Gastroesophageal sphincter (tissue), 4 donors: ENCODE results near the gene SMTNL2. TPM values are rescaled to one million over a fixed set of nuclear protein-coding genes. Genes with fewer than 3 reads are reported as not detected.

Experiments
- ATAC-seq: fragments of 150-250 bp; one replicate; pipeline ENCODE4 v1.9.1; 2016; ENCODE audit warnings: mild to moderate bottlenecking, moderate library complexity
- H3K27ac ChIP-seq, 4 donors: fragments of 200-600 bp; sonication (generic) in 3 of 4; 1 replicate in 3 of 4; 2 replicates in 1 of 4; pipeline ENCODE4 v1.5.1; 2016 to 2019
- H3K27me3 ChIP-seq: fragments of 200-600 bp; sonication (generic); one replicate; pipeline ENCODE4 v1.5.1; 2019
- H3K36me3 ChIP-seq, 2 donors: fragments of 200-600 bp; sonication (generic); one replicate each; pipeline ENCODE4 v1.5.1; 2019; ENCODE audit warnings: control low read depth in 1 of 2
- H3K4me1 ChIP-seq, 3 donors: fragments of 200-600 bp; sonication (generic); 1 replicate in 2 of 3; 2 replicates in 1 of 3; pipeline ENCODE4 v1.5.1; 2016 to 2019; ENCODE audit warnings: control low read depth in 2 of 3
- H3K4me3 ChIP-seq, 2 donors: fragments of 200-600 bp; sonication (generic); one replicate each; pipeline ENCODE4 v1.5.1; 2019; ENCODE audit warnings: mild to moderate bottlenecking in 1 of 2, moderate library complexity in 1 of 2
- H3K9me3 ChIP-seq, 3 donors: fragments of 200-600 bp; sonication (generic); one replicate each; pipeline ENCODE4 v1.5.1; 2017 to 2019; ENCODE audit warnings: control low read depth in 2 of 3
- CTCF ChIP-seq, 4 experiments: fragments of 200-600 bp in 2 of 4; fragments of 450-650 bp in 2 of 4; sonication (generic) in 1 of 4; IDR thresholded peaks; one replicate each; pipeline ENCODE4 v1.5.1; 2017 to 2019; ENCODE audit warnings: antibody characterized with exemption in 4 of 4, mild to moderate bottlenecking in 2 of 4, moderate library complexity in 2 of 4
- EP300 ChIP-seq: sonication (generic); formaldehyde crosslinking; IDR thresholded peaks from one replicate; pipeline ENCODE4 v1.6.1; 2017; ENCODE audit warnings: antibody characterized with exemption, mild to moderate bottlenecking
- POLR2A ChIP-seq, 2 donors: fragments of 450-650 bp; IDR thresholded peaks; one replicate each; pipeline ENCODE4 v1.6.1; 2017; ENCODE audit warnings: antibody characterized with exemption in 2 of 2, mild to moderate bottlenecking in 2 of 2, moderate library complexity in 1 of 2
- POLR2AphosphoS5 ChIP-seq: sonication (generic); formaldehyde crosslinking; IDR thresholded peaks from one replicate; pipeline ENCODE4 v1.6.1; 2017; ENCODE audit warnings: antibody characterized with exemption
- WGBS, 2 donors: methylation state at CpG; one replicate each; pipeline ENCODE4 v1.1.5; 2018; ENCODE audit warnings: low coverage in 1 of 2; 5-methylcytosine and 5-hydroxymethylcytosine counted together
- total RNA-seq, 4 donors: library from RNA; depleted of rRNA; stranded (reverse); fragments of >200 nt; gene quantifications; one replicate each; pipeline ENCODE4 v1.1.0, GENCODE V29; 2016

Gene SMTNL2
- total RNA-seq, 4 donors from 2014 or later: 2.0 to 5.2 (median 3.7) TPM

GRCh38 chr17:4539576-4540223 is 44.6 kb upstream of the SMTNL2 start:
- ATAC-seq: no peak
- WGBS, 2 donors: 93% methylated on average over 3 of the region's 26 CpGs; no CpG with 5 or more reads in 1 of the 2 donors
- peak overlapping the region in 2 of 4 donors; percentile 4 to 56 for H3K27ac ChIP-seq

DNA sequence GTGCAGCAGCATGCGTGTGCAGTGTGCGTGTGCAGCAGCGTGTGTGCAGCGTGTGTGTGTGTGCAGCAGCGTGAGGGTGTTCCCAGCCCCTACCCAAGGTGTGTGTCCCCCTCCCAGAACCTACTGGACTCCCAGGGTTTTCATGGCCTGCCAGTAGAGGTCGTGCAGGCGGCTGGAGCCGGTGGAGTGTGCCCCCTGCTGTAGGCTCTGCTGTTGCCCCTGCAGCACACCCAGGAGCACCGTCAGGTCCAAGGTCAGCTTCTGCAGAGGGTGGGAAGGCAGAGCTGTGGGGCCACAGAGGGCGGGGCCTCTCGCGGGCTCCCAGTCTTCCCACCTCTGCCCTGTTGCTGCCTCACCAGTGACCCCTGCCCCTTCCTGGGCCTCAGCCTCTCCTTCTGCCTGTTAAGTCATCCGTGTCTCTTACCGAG is 44.1 kb upstream of the SMTNL2 start:
- ATAC-seq: no peak
- H3K27ac ChIP-seq: peak overlapping the region in 3 of 4 donors; percentile 29 to 56 (median 51)

More at GRCh38 chr17:4539576-4540223, 44.6 kb upstream of the SMTNL2 start:
- no peak for TF ChIP-seq POLR2A (IDR thresholded peaks at IDR 0.05)
- TF ChIP-seq POLR2AphosphoS5: no peak
- no peak for TF ChIP-seq EP300
- TF ChIP-seq CTCF (IDR thresholded peaks at IDR 0.05): no peak
- Histone ChIP-seq H3K4me3 (peak overlapping the region in 1 of 2 donors; percentile 14), H3K4me1 (peaks cover 0 to 71% (median 32%) of the 10 kb centered on the region in 3 donors), H3K27me3 (peaks cover 12% of the 10 kb centered on the region), H3K9me3 (no peaks in the 10 kb centered on the region), H3K36me3 (peaks cover 0 to 74% of the 10 kb centered on the region in 2 donors)

DNA sequence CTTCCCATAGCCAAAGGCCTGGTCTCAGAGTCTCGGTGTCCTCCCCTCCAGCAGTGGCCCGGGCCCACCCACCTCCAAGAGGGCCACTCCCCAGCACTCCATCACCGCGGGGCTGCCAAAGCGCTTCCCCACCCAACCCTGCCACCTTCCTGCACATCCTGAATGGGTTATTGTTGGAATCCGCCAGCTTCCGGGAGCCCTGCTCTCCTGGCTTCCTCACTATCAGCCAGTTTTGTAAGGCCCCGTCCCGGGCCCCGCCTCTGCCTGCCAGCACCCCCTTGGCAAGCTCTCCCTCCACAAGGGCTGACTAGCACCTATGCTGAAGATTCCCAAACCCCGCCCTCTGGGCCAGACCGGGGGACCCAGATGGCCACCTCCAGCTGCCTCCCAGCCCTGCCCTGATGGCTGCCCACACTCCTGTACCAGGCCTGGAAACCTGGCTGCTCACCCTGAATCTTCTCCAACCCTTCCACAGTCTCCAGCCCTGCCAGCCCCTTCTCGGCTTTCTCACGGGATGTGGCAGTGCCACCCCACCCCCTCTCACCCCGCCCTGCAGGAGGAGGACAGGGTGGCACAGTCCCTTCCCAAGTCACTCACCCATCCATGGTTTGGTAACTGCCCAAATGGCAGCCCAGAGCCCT is 43.5 kb upstream of the SMTNL2 start:
- no peaks in the 10 kb centered on the region for H3K9me3 ChIP-seq
- no peak for ATAC-seq
- peak overlapping the region in 1 of 2 donors; percentile 14 for H3K4me3 ChIP-seq
- H3K27ac ChIP-seq: peak overlapping the region in 3 of 4 donors; percentile 29 to 56 (median 51)
- peaks cover 0 to 60% (median 30%) of the 10 kb centered on the region in 3 donors for H3K4me1 ChIP-seq
- H3K27me3 ChIP-seq: peaks cover 3% of the 10 kb centered on the region
- TF ChIP-seq POLR2AphosphoS5: no peak
- no peak for TF ChIP-seq CTCF (IDR thresholded peaks at IDR 0.05)
- TF ChIP-seq POLR2A (IDR thresholded peaks at IDR 0.05): no peak
- no peak for TF ChIP-seq EP300
- peaks cover 0 to 85% of the 10 kb centered on the region in 2 donors for H3K36me3 ChIP-seq
- 50 to 81% methylated on average over 2 to 4 of the region's 15 CpGs for WGBS, 2 donors

More for the DNA sequence above, 44.1 kb upstream of the SMTNL2 start:
- no peak for TF ChIP-seq CTCF (IDR thresholded peaks at IDR 0.05)
- TF ChIP-seq POLR2A (IDR thresholded peaks at IDR 0.05): no peak
- TF ChIP-seq EP300: no peak
- TF ChIP-seq POLR2AphosphoS5: no peak
- H3K9me3 ChIP-seq: no peaks in the 10 kb centered on the region
- peaks cover 0 to 66% (median 32%) of the 10 kb centered on the region in 3 donors for H3K4me1 ChIP-seq
- H3K4me3 ChIP-seq: peak overlapping the region in 1 of 2 donors; percentile 14
- H3K27me3 ChIP-seq: peaks cover 7% of the 10 kb centered on the region
- H3K36me3 ChIP-seq: peaks cover 0 to 79% of the 10 kb centered on the region in 2 donors
- no CpG with 5 or more reads among the region's 14 CpGs for WGBS, 2 donors

GRCh38 chr17:4541328-4542002 is 42.9 kb upstream of the SMTNL2 start:
- Histone ChIP-seq H3K4me1 (peaks cover 0 to 53% (median 24%) of the 10 kb centered on the region in 3 donors), H3K9me3 (no peaks in the 10 kb centered on the region), H3K36me3 (peaks cover 0 to 92% of the 10 kb centered on the region in 2 donors), H3K27ac (peak overlapping the region in 3 of 4 donors; percentile 29 to 56 (median 51)), H3K27me3 (no peaks in the 10 kb centered on the region), H3K4me3 (peak overlapping the region in 1 of 2 donors; percentile 14)
- ATAC-seq: no peak
- no CpG with 5 or more reads among the region's 29 CpGs for WGBS, 2 donors
- TF ChIP-seq POLR2A (IDR thresholded peaks at IDR 0.05) (no peak), POLR2AphosphoS5 (no peak), CTCF (IDR thresholded peaks at IDR 0.05) (no peak), EP300 (no peak)
